ENCODE results near the gene RTKN.
A peak's percentile ranks its signal among the peaks of the same experiment; 100 is the strongest.
"Not testable (repeated sequence)": the region's sequence is repeated elsewhere in the genome, so short reads cannot be mapped to it uniquely, and the experiment has no call there.

The RTKN gene

DNA sequence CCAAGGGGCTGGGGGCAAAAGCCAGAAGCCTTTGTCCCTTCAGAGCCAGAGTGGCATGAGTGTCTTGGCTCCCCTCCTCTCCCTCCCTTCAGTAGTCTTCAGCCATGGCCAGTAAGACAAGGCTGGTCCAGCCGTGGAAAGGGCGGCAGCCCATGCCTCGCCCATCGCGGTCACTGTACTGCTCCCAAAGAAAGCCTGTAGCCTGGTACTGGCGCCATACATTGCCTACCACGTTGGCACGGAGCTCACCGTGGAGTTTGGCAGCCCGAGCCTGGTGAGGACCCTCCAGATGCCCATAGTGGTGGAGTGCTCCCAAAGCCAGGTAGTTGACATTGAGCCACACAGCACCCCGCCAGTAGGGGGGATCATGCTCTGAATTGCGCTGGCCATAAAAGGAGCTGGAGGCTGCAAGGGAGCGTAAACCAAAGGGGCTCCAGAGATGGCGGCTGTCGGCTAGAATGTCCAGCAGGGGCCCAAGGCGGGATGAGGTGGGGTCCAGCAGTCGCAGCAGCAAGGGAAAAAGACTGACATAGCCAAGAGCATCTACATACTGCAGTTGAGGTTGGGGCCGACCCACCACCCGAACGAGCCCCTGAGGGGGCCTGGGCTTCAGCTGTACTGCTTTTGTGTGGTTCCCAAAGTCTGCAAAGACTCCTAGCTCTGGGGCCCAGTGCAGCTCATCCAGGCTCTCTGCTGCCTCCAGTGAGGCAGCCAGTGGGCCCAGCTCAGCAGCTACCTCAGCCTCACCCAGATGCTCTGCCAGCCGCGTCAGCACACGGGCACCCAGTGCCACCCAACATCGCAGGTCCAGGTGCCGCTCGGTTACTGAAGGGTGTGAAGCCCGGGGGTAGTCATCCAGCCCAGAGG, 19.7 kb upstream of the RTKN start:
- no peak for DNase-seq

- DNase-seq, result not testable (repeated sequence)
Measured at GRCh38 chr2:74460187-74460586, 18.4 kb upstream of the RTKN start.

GRCh38 chr2:74459503-74460118, 17.9 kb upstream of the RTKN start:
- not testable (repeated sequence) for DNase-seq

- DNase-seq, result no peak
Measured at GRCh38 chr2:74458938-74459363, 17.2 kb upstream of the RTKN start.

- DNase-seq, result peak; percentile 100
Measured at GRCh38 chr2:74458132-74458937, 16.6 kb upstream of the RTKN start, which contains the start of gene WBP1. Gene WBP1, plus strand, starts transcription at chr2:74458438. Its CDS starts 165 bp downstream, at chr2:74458603.

GRCh38 chr2:74457549-74458131, 15.9 kb upstream of the RTKN start:
- DNase-seq, result peak; percentile 85

- no peak for DNase-seq
Measured at GRCh38 chr2:74457129-74457548, 15.4 kb upstream of the RTKN start.

GRCh38 chr2:74454654-74455511, 13.1 kb upstream of the RTKN start, which contains the start of gene INO80B:
Gene INO80B, plus strand, starts transcription at chr2:74455087. Its CDS starts 30 bp downstream, at chr2:74455117.
- DNase-seq, result peak; percentile 99

- no peak for DNase-seq
Measured at GRCh38 chr2:74450570-74451190, 8.9 kb upstream of the RTKN start.

DNA sequence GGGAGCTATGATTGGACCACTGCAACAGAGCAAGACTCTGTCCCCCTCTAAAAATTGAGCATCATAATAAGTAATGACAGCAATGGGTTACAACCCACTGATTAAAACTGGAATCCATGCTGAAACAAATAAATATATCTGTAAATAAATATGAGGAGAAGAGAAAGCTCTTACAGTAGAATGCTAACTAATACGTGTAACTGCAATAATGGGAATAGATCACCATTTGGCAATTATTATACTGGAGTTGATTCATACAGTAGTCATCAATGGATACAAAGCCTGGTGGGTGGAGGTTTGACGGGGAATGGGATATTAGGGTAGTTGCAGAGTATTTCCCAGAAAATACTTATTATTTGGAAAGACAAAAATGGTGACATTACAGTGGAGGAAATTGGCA, 7.0 kb upstream of the RTKN start:
- DNase-seq, result no peak

- DNase-seq, result no peak
Measured at GRCh38 chr2:74447230-74447999, 5.7 kb upstream of the RTKN start.

GRCh38 chr2:74444498-74445318, 3.0 kb upstream of the RTKN start:
- no peak for DNase-seq

DNA sequence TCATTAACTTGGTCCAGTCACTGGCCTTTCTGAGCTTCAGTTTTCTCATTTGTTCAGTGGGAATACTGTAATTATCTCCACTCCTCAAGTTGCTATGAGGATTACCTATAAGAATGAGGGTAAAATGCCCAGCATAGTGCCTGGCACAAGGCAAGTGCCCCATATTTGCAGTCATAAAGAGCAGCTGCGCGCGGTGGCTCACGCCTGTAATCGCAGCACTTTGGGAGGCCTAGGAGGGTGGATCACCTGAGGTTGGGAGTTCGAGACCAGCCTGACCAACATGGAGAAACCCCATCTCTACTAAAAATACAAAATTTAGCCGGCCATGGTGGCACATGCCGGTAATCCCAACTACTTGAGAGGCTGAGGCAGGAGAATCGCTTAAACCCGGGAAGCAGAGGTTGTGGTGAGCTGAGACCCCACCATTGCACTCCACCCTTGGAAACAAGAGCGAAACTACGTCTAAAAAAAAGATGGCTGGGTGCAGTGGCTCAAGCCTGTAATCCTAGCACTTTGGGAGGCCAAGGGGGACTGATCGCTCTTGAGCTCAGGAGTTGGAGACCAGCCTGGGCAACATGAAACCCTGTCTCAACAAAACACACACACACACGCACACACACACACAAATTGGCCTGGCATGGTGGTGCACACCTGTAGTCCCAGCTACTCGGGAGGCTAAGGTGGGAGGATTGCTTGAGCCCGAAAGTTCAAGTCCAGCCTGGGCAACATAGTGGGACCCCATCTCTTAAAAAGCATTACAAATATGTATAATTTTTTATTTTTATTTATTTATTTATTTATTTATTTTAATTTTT, 953 bp upstream of the RTKN start:
- DNase-seq, result not testable (repeated sequence)

GRCh38 chr2:74441170-74441689, 507 bp downstream of the RTKN start:
- no peak for DNase-seq

DNA sequence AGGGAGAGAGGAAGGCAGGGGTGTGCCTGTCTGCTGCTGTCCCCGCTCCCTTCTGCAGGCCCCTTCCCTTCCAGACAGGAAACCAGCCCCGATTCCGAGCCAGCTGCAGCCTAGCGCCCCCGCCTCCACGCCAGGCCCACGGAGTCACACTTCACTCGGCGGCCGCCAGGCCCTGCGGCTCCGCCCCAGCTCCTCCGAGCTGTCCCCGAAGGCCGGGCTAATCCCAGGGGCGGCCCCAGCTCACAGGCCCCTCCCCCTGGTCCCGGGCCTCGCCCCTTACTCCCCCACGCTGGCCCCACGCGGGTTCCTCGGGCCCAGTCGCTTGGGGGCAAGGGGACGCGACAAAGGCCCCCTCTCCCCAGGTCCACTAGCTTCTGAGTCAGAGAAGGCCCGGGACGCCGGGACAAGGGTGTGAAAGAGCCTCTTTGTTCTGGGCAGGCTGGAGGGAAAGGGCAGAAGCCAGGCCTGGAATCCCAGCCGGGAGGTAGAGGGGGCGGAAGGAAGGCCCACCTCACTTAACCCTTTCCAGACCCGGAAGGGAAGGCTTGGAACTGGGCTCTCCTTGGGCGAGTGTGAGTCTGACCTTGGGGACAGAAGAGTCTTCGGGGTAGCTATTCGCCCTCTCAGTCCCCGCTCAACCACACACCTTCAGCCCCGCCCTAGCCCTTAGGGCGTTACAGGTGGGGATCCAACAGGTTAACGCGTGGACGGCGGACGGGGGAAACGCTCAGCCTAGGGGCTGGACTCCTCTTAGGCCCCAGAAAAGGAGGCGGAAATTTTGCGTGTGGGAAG, 1.2 kb downstream of the RTKN start:
- no peak for DNase-seq

- DNase-seq, result no peak
Measured at GRCh38 chr2:74439803-74440377, 1.8 kb downstream of the RTKN start.

DNA sequence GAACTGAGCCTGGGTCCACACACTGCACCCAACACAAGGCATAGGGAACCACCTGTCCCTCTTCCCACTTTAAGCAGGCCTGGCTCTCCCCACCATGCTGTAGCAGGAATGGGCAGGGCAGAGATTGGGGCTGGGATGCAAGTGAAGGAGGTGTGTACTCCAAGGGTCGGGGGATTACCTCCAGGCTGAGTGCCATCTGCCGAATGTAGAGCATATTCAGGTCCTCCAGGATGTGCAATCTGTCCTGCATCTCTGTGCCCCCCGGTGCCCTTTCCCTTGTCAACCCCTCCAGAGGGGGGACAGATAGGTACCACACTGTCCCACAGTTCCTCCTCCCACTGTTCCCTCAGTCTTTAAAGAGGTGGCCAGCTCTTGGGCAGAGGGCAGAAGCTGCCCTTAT, 2.4 kb downstream of the RTKN start:
- DNase-seq, result no peak
